ENCODE data around the gene ZNF212.
"Not testable (repeated sequence)": the region's sequence is repeated elsewhere in the genome, so short reads cannot be mapped to it uniquely, and the experiment has no call there.

Gene ZNF212

GRCh38 chr7:149220534-149220933 lies 18.9 kb upstream of the ZNF212 start:
- no peak for DNase-seq

- DNase-seq: no peak
Observed at GRCh38 chr7:149223176-149223575, 16.3 kb upstream of the ZNF212 start.

- no peak for DNase-seq
Observed at GRCh38 chr7:149223761-149224160, 15.7 kb upstream of the ZNF212 start.

- DNase-seq: no peak
Observed at GRCh38 chr7:149224352-149224751, 15.1 kb upstream of the ZNF212 start.

- DNase-seq: no peak
Observed at GRCh38 chr7:149225106-149225505, 14.3 kb upstream of the ZNF212 start.

- DNase-seq: no peak
Observed at GRCh38 chr7:149225656-149226055, 13.8 kb upstream of the ZNF212 start.

GRCh38 chr7:149226366-149226765 lies 13.1 kb upstream of the ZNF212 start:
- DNase-seq: not testable (repeated sequence)

GRCh38 chr7:149226840-149227494 lies 12.5 kb upstream of the ZNF212 start:
- DNase-seq: no peak

GRCh38 chr7:149228831-149229471 lies 10.5 kb upstream of the ZNF212 start:
- DNase-seq: no peak

- no peak for DNase-seq
Observed at GRCh38 chr7:149229526-149229925, 9.9 kb upstream of the ZNF212 start.

GRCh38 chr7:149232362-149232761 lies 7.1 kb upstream of the ZNF212 start:
- DNase-seq: no peak

GRCh38 chr7:149233655-149234204 lies 5.7 kb upstream of the ZNF212 start:
- not testable (repeated sequence) for DNase-seq

GRCh38 chr7:149237502-149237901 lies 1.9 kb upstream of the ZNF212 start:
- no peak for DNase-seq

- DNase-seq: no peak
Observed at GRCh38 chr7:149238051-149238450, 1.4 kb upstream of the ZNF212 start.

- DNase-seq: no peak
Observed at GRCh38 chr7:149240637-149241036, 1.2 kb downstream of the ZNF212 start.

- DNase-seq: no peak
Observed at GRCh38 chr7:149241696-149242095, 2.2 kb downstream of the ZNF212 start.

GRCh38 chr7:149245244-149245643 lies 5.8 kb downstream of the ZNF212 start:
- no peak for DNase-seq

- no peak for DNase-seq
Observed at GRCh38 chr7:149245744-149246143, 6.3 kb downstream of the ZNF212 start.

GRCh38 chr7:149248777-149249176 lies 9.3 kb downstream of the ZNF212 start:
- no peak for DNase-seq

GRCh38 chr7:149250151-149250550 lies 10.7 kb downstream of the ZNF212 start:
- DNase-seq: not testable (repeated sequence)

- not testable (repeated sequence) for DNase-seq
Observed at GRCh38 chr7:149251518-149251917, 12.1 kb downstream of the ZNF212 start.

GRCh38 chr7:149252378-149252777 lies 12.9 kb downstream of the ZNF212 start:
- no peak for DNase-seq

GRCh38 chr7:149253665-149254064 lies 14.2 kb downstream of the ZNF212 start:
- no peak for DNase-seq

GRCh38 chr7:149254181-149254858 lies 14.9 kb downstream of the ZNF212 start:
- DNase-seq: no peak
